NCI-H1048 (cell line): ENCODE measurements around the gene ACTR2.
"Not testable (repeated sequence)": the region's sequence is repeated elsewhere in the genome, so short reads cannot be mapped to it uniquely, and the experiment has no call there.

Source experiments
- DNase-seq: peaks from one replicate; lab custom pipeline; 2025; lab: John Stamatoyannopoulos, UW

Gene ACTR2

DNA sequence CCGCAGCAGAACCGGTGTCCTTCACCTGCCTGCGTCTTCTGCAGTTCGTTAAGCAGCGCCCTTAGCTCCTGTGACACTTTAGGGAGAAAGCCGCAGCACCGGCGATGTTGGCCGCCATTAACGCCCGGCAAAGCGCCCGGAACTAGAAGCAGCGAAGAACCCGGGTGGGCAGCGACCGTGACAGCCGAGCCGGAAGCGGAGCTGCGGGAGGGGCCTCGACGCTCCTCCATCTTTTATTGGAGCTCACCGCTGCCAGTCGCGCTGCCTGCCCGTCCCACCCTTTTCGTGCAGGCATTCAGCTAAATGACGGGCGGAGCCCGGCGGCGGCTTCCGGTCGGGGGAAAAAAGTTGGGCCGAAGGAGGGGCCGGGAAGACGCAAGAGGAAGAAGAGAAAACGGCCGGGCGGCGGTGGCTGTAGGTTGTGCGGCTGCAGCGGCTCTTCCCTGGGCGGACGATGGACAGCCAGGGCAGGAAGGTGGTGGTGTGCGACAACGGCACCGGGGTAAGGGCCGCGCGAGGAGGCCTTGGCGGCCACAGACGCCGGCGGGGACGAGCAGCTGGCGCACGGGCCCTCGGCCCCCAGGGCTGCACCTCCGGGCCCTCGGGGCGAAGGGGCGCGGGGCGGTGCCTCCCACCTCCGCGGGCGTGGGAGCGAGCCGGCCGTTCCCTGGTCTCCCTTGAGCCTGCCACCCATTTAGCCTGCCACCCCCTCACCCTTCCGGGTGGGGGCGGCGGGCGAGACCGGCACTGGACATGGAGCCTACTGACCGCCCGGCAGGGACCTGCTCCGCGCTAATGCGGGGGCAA, at the start of gene ACTR2:
TSS of gene ACTR2 (plus strand) at position 376 of the 807 bp plus-strand sequence. CDS start at position 455, 79 bp downstream.
- DNase-seq: peak; percentile 84

- DNase-seq: no peak
Observed at GRCh38 chr2:65182570-65182969, 45.1 kb upstream of the ACTR2 start.

DNA sequence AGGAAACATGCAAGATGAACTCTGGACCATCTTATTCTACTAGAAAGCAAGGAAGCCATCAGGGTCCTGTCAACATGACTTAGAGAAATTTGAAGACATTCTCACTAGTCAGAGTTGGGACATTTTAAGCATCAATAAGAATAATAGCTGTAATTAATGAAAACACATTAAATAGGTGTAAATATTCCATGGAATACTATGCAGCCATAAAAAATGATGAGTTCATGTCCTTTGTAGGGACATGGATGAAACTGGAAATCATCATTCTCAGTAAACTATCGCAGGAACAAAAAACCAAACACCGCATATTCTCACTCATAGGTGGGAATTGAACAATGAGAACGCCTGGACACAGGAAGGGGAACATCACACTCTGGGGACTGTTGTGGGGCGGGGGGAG, 44.2 kb upstream of the ACTR2 start:
- DNase-seq: not testable (repeated sequence)

GRCh38 chr2:65185012-65185411, 42.6 kb upstream of the ACTR2 start:
- no peak for DNase-seq

DNA sequence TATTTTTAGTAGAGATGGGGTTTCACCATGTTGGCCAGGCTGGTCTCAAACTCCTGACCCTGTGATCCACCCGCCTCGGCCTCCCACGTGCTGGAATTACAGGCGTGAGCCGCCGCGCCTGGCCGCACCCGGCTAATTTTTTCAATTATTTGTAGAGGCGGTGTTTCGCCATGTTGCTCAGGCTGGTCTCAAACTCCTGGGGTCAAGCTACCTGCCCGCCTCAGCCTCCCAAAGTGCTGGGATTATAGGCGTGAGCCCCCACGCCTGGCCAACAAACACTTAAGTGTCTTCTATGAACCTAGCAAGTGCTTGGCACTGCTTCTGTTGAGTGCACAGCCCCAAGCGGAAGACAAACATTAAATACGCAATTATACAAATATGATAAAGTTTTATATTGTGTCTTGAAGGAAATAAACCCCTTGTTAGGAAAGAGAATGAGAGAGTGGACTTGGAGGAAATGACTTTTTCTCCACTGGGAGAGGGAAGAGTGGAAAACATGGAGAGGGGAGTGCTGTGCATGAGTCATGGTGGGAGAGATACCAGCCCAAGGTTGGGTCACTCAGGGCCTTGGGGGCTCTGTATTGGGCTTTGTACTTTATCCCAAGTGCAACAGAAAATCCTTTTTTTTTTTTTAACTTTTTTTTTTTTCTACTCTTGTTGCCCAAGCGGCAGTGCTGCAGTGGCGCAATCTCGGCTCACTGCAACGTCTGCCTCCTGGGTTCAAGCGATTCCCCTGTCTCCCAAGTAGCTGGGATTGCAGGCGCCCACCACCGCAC, 41.4 kb upstream of the ACTR2 start:
- DNase-seq: no peak

DNA sequence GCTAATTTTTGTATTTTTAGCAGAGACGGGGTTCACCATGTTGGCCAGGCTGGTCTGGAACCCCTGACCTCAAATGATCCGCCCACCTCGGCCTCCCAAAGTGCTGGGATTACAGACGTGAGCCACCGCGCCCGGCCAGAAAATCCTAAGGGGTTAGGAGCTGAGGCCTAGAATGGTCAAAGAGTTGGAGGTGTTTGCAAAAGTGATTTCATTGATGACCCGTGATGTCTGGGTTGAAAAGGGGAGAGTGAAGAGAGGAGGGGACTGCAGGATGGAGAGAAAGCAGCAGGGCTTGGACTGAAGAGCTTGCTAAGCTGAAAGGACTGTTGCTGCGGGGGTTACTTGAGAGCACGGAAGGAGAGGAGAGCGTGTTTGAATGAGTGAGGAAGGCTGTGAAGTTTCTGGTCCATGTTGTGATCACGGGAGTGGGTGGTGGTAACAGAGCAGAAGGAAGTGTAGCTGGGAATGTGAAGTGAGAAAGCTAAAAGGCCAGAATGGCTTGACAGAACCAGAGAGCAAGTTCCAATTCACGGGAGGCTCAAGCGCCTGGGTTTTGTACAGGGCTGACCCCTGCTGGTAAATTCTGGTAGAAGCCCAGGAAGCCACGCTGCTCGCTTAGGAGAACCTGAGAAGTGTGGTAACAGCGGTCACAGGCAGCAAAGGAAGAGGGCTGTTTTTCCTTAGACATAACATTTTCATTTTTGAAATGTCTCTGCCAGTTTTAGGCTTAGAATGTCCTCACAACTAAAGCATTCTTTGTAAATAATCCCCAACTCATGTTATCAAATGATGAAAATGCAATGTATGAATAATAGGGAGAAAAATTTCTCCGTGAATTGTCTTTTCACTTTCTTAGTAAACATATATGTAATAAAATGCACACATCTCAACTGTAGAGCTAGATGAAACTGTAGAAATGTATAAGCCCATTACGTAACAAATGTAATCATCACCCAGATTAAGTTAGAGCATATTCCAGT, 40.5 kb upstream of the ACTR2 start:
- no peak for DNase-seq

- no peak for DNase-seq
Observed at GRCh38 chr2:65193446-65193845, 34.2 kb upstream of the ACTR2 start.

- DNase-seq: no peak
Observed at GRCh38 chr2:65198737-65199136, 28.9 kb upstream of the ACTR2 start.

DNA sequence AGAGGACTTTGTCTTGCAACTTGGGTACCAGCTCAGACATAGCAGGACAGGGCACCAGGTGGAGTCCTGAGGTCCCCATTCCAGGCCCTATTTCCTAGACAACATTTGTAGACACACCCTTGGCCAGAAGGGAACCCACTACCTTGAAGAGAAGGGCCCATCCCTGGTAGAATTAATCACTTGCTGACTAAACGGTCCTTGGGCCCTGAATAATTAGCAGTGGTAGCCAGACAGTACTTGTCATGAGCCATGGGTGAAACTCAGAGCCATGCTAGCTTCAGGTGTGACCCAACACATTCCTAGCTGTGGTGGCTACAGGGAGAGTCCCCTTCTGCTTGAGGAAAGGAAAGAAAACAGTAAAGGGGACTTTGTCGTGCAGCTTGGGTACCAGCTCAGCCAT, 28.5 kb upstream of the ACTR2 start:
- no peak for DNase-seq

DNA sequence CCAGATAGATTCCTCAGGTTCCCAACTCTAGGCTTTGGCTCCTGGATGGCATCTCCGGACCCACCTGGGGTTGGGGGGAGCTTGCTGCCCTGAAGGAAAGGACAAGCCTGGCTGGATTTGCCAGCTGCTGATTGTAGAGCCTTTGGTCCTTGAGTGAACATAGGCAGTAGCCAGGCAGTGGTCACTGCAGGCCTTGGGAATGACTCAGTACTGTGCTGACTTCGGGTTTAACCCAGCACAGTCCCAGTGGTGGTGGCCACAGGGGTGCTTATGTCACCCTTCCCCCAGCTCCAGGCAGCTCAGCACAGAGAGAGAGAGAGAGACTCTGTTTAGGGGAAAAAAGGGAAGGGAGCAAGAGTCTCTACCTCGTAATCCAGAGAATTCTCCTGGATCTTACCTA, 27.7 kb upstream of the ACTR2 start:
- DNase-seq: no peak

DNA sequence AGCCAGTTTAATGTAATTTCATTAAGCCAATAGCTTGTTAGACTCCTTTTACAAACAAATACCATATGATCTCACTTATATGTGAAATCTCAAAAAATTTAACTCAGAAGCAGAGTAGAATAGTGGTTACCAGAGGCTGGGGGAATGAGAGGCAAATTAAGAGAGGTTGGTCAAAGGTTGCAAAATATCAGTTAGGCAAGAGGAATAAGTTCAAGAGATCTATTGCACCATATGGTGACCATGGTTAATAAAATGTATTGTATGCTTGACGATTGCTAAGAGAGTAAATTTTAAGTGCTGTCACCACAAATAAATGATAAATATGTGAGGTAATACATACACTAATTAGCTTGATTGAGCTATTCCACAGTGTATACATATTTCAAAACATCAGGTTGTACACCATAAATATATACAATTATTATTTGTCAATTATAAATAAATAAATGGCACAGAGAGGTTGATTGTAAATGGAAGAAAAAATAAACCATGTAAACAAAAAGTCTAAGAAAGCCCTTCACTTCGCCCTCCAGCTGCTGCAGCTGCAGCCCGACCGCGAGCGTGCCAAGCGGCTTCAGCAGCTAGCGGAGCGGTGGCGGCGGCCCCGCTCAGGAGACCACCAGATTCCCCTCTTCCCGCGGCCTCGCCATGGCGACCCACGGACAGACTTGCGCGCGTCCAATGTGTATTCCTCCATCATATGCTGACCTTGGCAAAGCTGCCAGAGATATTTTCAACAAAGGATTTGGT, 23.0 kb upstream of the ACTR2 start:
- DNase-seq: no peak

GRCh38 chr2:65212115-65212514, 15.5 kb upstream of the ACTR2 start:
- DNase-seq: no peak

DNA sequence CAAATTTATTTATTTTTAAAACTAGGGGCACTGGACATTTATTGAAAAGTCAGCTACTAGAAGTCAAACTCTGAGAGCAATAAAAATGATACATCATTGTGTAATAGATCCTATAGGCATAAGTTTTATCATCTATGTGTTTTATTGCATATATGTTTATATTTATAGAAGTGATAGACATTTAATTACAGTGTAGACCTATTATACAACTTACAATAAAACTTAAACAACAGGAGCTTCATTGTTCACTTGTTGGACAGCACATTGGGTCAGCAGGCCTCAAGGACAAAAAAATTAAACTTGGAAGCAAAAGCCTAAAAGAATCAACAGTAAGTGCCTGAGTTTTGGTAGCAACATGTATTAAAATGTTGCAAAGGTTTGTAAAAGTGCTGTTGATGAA, 15.0 kb upstream of the ACTR2 start:
- DNase-seq: no peak

DNA sequence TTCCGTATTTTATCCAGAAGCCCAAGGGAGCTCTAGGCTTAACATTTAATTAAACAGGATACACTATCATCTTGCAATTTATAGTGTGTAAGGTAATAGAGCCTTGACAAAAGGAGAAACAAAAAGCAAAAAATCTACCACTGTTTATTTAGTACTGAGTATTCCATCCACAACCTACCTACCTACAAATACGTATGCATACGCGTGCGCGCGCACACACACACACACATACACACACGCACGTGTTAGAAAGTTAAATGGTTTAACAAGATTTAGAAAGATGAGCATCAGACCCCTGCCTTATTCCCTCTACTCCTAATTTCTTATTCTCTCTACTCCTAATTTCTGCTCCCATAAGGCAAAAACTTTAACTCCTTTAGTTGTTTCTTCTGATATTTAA, 14.6 kb upstream of the ACTR2 start:
- no peak for DNase-seq

- no peak for DNase-seq
Observed at GRCh38 chr2:65214361-65214760, 13.3 kb upstream of the ACTR2 start.

GRCh38 chr2:65214843-65215242, 12.8 kb upstream of the ACTR2 start:
- DNase-seq: no peak

DNA sequence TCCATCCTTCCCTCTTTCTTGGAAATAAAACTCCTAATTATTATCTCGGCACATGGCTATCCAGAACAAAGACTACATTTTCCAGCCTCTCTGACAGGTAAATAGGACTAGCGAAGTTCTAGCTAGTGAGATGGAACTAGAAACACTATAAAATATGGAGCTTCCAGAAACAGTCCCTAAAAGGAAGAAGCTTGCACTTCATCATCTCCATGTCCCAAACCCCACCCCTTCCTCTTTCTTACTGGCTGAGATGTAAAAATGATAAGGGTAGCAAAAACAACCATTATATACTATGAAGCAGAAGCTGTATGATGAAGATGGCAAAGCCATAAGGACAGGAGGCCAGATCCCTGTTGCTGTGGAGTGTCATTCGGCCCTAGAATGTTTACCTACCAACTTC, 11.7 kb upstream of the ACTR2 start:
- DNase-seq: no peak

GRCh38 chr2:65220432-65221131, 7.0 kb upstream of the ACTR2 start:
- DNase-seq: no peak

DNA sequence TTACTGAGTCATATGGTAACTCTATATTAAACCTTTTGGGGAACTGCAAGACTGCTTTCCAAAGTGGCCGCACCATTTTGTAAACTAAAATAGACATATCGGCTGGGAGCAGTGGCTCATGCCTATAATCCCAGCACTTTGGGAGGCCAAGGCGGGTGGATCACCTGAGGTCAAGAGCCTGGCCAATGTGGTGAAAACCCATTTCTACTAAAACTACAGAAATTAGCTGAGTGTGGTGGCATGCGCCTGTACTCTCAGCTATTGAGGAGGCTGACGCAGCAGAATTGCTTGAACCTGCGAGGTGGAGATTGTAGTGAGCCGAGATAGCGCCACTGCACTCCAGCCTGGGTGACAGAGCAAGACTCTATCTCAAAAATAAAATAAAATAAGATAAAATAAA, 6.4 kb upstream of the ACTR2 start:
- not testable (repeated sequence) for DNase-seq

DNA sequence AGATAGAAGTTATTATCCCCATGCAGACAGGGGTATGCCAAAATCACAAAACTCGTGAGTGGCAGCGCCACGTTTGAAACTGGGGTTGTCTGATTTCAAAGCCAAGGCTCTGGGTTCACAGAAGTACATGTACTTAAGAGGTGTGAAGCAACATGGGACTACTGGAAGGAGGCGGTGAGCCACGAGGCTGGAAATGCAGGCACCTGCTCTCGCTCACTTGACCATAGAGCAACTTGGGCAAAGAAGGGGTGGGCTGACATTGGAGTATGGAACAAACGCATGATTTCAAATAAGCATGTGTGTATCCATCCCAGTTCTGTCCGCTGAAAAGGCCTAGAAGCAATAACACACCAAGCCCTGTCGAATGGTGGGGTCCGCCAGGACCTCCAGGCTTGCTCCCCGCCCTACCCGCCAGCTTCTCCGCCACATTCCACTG, 593 bp upstream of the ACTR2 start:
- no peak for DNase-seq

DNA sequence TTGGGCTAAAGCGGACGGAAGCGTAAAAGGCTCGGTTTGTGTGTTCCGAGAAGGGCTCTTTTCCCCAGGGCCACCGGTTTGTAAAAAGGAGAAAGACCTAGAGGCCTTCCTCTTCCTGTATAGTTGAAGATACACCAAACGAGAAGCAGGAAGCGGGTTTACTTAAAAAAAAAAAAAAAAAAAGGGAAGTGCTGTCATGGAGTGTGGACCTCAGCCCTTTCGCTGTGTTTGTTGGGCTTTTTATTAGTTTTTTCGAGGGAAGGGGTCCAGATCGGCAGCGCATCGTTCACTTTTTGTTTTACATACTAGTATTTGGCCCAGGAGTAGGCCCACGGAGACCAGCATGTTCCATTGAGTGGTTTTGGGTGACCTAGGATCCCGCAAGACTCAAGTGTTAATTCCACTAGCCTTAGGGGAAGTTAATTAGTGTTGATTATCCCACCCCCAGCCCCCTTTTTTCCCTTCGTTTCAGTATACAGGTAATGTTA, 676 bp downstream of the ACTR2 start:
- DNase-seq: no peak
